GF-D8 (cell line): ENCODE measurements around the gene DTHD1.

ENCODE experiments used
- DNase-seq: peaks from one replicate; lab custom pipeline; 2025; lab: John Stamatoyannopoulos, UW

Gene DTHD1

DNA sequence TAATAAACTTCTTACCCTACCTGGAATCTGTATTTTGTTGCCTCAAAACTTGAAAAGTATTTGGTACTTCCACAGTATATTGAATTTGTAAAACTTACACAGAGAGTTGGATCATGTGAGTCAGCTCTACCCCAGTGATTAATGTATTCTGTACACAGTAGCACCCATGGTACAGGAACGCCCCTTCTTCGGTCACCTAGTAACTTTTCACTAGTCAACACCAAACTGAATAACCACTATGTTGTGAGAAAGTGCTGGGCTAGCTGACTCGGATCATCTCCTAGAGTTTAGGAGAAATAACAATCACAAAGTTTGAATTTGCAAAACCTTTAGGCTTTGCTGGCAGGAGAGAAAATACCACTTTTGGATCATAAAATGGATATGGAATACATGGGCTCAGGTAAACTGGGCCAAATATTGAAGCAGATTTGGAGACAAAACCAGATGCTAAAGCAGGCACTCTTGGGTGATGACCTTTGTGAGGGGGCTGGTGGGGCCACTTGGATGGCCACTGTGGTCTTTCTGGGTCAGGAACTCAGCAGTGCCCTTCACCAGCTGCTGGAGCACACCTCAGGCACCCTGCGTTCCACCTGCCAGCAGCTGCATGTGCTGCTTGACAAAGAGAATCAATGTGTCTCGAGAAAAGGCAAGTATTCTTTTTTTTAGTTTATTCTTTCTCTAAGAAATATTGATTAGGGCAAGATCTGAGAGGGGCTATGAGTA is at the start of gene DTHD1:
DTHD1 (plus strand) TSS at position 233 of the 723 bp plus-strand sequence; CDS start at position 376, 143 bp downstream.
- DNase-seq, result no peak

DNA sequence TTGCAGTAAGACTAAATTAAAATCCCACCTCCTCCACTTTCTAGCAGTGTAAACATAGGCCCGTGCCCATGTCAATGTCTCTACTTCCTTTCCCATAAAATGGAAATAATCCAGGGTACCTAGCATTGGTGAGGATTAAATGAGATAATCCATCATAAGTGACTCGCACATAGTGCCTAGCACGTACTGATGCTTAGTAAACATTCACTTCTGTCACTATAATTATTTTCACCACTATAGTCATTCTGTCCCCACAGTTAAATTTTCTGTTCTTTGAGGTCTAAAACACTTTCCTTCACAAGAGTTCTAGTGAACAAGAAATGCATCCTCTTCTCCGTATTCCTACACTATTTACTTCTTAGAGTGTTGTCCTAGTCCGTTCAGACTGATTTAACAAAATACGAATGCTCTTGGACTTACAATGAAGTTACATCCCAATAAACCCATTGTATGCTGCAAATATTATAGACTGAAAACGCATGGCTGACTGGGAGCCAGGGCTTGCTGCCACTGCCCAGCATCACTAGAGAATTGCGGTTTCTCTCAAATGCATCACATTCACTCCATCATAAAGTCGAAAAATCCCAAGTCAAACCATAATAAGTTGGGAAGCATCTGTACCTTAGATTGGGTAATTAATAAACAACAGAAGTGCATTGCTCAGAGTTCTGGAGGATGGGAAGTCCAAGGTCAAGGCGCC is 47.7 kb upstream of the DTHD1 start:
- DNase-seq, result no peak

DNA sequence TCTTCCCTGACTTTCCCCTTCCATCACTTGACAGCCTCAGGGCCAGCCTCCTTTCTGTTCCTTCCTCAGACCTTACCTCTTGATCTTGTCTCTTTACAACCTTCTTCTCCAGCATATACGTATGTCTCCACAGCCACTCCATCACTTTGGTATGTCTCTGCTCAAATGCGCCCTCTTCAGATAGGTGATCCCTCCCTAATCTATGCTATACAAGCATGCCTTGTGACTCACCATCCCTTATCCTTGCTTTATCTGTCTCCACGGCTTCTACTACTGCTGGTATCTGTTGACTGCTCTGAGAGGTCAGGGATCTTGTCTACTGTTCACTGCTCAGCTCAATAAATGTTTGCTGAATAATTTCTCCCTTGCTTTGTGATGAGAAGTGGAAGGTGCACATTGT is 46.1 kb upstream of the DTHD1 start:
- no peak for DNase-seq

DNA sequence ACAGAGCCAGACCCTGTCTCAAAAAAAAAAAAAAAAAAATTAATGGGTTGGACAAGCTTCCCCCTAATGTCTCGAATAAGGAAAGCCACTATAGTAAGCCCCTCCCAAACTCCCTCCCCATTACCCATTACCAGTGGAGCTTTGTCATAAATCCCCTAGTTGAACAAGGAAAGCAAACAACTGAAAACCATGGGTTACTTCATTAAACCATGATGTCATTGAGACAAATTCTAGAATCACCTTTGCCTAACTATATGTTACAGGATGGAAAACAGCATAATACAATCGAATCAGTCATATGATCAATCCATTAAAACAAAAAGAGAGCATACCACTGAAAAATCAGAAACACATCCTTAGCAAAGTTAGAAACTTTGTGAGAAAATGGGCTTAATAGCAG is 45.3 kb upstream of the DTHD1 start:
- DNase-seq, result no peak

DNA sequence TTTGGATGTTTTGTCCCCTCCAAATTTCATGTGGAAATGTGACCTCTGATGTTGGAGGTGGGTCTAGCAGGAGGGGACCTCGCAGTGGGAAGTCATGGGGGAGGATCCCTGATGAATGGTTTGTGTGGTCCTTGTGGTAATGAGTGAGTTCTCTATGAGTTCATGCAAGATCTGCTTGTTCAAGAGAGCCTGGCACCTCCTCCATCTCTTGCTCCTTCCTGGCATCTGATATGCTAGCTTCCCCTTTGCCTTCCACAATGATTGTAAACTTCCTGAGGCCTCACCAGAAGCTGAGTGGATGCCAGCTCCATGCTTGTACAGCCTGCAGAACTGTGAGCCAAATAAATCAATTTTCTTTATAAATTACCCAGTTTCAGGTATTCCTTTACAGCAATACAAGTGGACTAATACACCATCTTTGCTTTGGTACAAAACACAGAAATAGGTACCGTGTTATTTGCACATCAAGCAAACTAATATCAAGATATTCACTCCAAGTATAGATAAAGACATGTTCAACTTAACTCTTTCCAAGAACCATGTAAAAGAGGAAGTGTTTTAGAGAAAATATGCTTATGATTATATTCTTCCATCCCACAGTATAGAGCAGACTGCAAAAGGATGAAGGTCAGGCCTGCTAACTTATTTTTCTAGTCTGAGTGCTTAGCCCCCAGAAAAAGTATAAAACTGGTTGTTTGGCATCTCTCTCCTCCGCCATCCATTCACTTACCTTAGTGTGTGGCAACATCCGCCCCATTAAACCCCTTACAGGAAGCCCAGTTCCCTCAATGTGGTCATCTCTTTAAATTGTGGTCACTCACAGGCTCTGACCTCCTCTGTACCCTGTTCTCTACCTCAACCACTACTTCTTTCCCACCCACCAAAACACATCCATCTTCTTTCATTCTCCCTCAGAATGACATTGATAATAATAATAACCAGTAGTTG is 43.8 kb upstream of the DTHD1 start:
- DNase-seq, result no peak

DNA sequence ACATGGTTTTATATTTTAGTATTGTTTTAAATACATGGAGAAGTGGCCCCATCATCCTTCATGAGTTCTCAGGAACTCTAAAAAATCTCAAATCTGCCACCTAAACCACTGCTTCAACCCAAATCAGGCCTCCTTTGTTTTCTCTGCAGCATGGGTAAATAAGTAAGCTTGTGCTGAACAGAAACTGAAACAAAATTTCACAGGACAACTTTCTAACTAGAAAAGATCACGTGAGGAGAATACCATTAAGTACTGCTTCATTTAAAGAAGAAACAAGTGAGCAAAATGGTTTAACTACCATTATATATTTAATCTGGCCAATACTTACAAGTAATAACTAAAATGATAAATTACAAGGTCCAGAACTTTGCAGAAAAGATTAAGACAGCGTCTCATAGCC is 39.6 kb upstream of the DTHD1 start:
- DNase-seq, result no peak

DNA sequence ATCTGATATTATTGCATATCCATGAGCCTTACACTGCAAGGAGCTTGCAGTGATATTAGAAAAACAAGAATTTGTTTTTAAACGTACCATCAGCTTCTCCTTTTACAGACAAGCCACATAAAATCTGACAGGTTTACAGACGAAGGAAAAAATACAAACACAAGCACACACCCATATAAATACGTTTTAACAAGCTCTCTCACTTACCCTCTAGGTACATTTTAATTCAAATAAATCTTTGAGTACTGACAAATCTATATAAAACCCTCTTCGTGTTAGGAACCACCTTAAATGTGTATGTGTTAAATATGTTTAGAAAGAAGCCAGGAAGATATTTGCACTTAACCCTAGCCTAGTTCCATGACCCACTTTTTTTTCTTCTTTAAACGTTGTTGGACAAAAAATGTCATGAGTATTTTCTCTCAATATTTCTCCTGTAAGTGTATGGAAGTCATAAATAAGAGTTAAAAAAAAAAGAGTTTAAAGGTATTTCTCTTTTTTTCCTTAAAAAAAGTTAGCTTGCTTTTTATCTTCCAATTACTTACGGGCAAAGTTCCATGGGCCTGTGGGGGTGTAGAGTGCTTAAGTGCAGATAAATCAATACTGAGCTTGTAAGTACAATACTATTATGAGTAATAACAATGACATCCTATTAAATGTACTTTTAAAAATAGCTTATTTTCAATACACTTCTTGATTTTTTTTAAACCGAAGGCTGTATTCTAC is 38.6 kb upstream of the DTHD1 start:
- no peak for DNase-seq

DNA sequence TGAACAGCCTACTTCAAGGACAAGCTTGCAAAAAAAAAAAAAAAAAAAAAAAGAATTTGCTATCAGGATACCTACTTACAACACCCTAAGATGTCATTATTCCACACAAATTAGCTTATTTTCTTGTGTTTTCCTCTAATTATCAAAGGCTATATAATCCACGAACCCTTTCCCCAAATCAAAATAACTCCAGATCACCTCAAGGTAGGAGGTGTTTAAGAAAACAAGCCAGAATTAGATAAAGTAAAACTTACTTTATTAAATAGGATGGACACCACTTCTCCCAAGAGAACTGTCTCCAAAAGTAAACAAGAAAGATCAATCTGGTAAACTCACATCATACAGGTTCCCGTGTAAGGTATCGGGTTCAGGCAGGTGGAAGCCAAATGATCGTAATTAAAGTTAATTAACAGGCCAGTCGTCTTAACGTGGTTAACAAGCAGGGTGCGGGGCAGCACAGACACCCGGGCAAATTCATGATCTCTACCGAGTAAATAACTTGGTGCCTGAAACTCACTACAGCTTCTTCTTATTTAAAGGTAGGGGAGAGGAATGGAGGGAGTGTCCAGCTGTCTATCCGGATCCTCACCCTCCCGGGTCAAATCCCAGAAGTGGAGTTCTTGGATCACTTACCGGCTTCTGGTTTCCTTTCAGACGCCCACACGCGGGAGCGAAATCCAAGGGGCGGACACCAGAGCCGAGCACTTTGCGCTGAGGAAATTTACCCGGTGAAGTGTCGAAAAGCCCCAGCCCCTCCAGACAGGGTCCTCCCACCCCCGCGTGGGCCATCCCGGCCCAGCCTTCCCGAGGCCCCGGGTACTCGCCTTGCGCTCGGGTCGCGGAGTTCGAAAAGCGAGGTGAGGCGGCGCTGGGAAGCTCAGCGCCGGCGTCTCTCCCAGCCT is 37.8 kb upstream of the DTHD1 start:
- DNase-seq, result no peak

DNA sequence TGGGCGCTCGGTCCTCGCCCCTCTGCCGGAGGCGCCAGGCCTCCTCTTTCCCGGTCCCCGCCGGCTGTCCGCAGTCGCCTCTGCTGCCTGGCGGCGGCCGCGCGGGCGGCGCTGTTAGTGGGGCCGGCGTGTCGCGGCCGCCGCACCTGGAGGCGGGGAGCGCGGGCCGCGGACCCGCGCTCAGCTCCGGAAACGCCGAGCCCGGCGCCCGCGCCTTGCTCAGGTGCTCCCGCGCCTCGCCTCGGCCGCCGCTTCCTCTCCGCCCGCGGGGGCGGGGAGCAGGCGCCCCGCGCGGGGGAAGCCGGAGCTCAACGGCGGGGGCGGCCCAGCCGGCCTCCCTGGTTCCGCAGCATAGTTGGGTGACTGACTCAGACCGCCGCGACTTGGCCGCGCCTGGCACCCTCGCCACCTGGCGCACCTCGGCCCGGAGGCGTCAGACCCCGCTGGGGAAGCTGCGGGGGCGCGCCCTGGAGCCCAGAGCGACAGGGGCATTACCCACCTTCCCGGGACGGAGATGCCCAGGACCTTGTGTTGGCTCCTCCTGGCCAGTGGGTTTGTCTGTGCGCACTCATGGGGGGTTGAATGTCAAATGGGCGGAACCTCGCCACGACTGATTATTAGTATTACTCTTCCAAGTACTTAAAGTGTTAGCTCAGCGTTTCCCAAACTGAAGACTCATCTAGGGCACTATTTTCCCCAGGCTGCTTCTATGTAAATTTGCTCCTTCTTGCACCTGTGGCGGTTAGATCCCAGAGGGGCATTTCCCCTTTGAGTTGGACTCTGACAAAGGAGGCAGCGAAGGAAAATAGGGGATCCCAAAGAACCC is 36.9 kb upstream of the DTHD1 start, which contains the start of gene ARAP2:
ARAP2 (minus strand) TSS at position 258 of the 826 bp plus-strand sequence. CDS start 15,028 bp downstream, outside the sequence.
- no peak for DNase-seq

DNA sequence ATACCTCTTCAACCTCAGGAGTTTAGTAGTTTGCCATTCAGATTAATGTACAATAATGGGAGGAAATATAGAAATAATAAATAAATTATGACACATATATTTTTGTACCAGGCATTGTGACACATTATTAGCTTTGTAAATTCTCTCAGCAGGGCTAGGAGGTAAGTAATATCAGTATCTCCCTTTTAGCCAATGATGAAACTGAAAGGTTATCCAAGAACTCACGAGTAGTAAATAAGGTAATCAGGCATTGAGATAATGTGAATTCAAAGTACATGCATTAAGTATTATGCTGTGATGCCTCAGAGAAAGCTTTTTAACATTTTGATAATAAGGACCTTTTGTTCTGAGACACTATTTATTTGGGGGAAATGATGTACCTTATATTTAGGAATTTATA is 31.8 kb upstream of the DTHD1 start:
- DNase-seq, result no peak

DNA sequence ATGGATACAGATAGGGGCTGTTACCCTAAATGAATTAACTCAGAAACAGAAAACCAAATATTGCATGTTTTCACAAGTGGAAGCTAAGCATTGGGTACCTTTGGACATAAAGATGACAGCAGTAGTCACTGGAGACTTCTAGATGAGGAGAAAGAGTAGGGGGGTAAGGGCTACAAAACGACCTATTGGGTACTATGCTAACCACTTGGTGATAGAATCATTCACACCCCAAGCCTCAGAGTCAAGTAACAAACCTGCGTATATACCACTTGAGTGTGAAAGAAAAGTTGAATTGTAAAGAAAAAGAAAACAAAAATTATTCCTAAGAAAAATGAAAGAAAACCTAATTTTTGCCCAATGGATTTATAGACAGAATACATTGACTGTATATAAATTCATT is 29.4 kb upstream of the DTHD1 start:
- DNase-seq, result no peak

DNA sequence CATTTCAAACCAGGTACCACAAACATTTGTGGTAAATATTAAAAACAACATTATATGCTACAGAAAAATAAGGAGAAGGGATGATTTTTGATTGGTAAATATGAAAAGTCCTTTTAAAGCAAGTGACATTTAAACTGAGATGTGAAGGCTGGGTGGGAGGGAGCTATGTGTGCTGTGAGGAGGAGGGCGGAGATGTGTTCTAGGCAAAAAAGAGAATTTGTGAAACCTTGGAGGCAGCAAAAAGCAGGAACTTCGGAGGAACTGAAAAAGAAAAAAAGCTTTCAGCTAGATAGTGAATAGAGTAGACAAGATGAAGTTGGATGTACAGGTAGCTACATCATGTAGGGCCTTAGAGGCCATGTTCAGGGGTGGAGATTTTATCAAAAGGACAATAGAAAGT is 27.0 kb upstream of the DTHD1 start:
- DNase-seq, result no peak

DNA sequence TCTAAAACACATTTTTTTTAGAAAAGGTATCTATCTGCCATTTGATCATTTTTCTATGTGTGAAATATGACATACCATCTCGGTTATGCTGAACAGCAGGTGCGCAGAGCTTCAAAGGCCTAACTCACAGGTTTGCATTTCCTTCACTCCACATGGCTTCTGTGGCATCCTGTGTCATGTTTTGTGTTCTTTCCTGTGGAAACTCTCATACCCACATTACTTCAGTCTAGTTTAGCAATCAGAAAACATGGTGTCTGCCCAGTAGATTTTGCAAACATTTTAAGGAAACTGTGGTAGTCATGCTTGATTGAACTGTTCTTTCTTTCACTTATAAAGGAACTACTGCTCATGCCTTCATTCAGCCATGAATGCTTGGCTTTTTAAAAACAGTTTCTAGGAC is 25.8 kb upstream of the DTHD1 start:
- DNase-seq, result peak; percentile 95

DNA sequence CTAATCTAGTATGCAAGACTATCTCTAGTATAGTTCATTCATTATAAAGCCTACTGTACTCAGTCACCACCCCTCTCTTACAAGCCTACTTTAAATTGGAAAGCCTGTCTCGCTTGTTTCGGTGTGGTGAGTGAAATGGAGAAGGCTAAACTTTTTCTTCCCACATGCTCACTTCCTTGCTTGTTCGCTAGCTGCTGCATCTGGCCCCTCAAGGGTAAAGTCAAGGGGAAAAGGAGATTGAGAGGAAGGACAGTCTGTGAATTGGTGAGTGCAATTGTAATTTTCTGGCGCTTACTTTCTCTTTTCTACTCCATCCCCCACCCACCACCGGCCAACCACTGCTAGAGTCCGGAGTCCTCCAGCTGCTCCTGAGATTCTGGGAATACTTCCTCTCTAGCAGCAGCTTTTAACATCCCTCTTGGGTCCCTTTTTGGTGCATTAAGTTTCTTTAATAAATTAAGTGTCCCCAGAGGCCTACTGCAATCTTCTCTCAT is 25.0 kb upstream of the DTHD1 start:
- no peak for DNase-seq

DNA sequence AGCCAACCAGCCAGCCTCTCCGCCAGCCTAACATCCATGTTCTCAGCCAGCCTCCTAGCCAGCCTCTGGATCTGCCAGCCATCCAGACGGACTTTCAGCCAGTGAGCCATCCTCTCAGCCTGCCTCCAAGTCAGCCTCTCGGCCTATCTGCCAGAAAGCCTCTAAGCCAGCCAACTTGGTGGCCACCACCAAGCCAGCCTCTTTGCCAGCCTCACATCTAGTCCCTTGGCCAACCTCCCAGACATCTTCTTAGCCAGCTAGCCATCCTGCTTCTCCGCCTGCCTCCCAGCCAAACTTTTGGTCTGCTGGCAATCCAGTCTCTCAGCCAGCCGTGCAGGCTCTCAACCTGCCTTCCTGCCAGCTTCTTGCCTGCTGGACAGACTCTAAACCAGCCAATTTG is 20.7 kb upstream of the DTHD1 start:
- DNase-seq, result no peak

DNA sequence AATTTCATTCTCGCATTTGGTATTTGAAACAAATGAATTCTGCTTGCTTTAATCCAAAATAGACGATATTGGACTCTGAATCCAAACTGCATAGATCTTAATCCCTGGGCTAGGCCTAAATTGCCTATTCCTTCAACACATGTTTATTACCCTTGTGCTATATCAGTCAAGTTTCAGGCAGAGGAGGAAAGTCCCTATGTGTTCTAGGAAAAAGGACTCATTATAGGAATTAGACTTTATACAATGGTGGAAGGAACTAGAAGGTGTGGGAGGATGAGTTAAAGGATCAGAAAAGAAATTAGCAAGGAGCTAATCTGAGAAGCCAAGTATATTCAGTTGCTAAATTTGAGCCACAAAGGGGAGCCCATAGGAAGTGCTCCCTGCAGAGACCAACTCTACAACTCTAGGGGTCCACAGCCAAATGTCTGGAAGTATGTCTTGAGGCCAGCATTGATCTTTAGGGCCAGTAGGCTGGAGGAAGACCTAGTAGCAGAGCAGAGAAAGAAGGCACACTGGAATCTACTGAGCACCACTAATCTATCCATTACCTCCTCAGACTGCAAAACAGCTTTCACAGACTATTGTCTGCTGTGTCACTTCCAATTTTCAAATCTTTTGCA is 17.1 kb upstream of the DTHD1 start:
- DNase-seq, result no peak

DNA sequence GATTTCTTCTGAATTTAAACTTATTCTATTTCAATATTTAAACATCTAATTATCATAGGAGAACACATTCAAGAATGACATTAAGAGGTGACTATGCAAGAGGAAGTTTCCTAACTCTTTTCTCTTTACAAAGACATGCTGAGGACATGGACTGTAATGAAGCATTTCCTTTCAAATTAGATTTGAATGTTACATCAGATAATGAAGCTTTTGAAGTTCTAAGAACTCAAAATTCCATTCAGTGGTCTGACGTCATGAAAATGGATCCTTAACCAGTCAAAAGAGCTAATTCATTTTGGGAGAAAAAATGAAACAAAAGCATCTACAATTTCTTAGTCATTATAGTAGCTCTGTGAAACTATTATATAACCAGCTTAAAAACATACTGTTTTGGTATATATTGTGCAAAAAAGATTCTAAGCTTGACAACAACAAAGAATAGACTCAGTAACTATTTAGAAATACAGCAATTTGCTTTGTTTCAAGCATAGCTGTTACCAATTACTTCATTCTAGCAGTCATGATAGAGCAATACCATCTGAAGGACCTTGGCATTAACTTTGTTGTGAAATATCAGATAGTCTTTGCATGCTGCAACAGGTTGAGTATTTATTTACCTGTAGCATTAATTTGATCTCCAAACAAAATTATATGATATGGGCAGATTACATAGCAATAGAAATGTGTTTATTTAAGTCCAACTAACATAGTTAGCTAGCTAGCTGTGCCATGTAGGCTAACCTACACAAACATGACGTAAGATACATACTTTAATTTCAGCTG is 13.7 kb upstream of the DTHD1 start:
- DNase-seq, result peak; percentile 63

DNA sequence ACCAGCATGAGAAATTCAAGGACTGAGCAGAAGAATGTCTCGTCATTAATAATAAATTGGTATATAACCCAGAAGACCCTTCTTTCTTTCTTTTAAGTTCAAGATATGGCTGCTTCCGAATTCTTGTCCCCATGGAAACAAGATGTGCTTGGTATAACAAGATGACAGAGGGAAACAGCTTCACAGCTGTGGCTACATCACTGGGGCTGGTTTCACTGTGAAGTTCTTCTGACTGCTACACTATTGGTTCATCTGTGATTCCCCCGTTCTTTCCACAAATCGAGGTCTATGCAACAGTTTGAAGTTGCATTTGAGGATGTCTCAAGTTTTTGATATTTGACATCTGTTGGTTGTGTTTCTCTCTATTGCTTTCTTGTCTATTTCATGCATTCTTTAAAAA is 12.3 kb upstream of the DTHD1 start:
- no peak for DNase-seq
